OCI-LY7 (cell line): ENCODE data around the gene PMF1. TPM values are rescaled to one million over a fixed set of nuclear protein-coding genes. Genes with fewer than 3 reads are reported as not detected.
"Not testable (repeated sequence)": the region's sequence is repeated elsewhere in the genome, so short reads cannot be mapped to it uniquely, and the experiment has no call there.

Experiments
- BruUV-seq: library from RNA; stranded (reverse); fragments of 400-500 nt; replicated peaks from 2 replicates; lab custom pipeline; 2021; lab: Mats Ljungman, UMichigan
- CTCF ChIA-PET: fragments of 300-600 bp; sonication (Branson Sonifier 250); formaldehyde crosslinking; loops from one replicate; lab custom pipeline; 2022; ENCODE audit warnings: antibody characterized with exemption; ENCODE audit not compliant: unreplicated experiment; lab: Charles Lee
- POLR2A ChIA-PET: fragments of 300-600 bp; sonication (Branson Sonifier 250); formaldehyde crosslinking; loops from one replicate; lab custom pipeline; 2022; ENCODE audit warnings: antibody characterized with exemption; lab: Charles Lee
- DNase-seq: peaks from one replicate; pipeline ENCODE4 v3.0.0-alpha.2; 2015; ENCODE audit warnings: low spot score
- H2AFZ ChIP-seq: fragments of 200-600 bp; sonication (generic), shearing (Covaris generic); 2 replicates; pipeline ENCODE4 v1.6.1; 2014; ENCODE audit warnings: mild to moderate bottlenecking, antibody characterized with exemption, low read length, moderate library complexity
- H3K27ac ChIP-seq: fragments of 200-600 bp; sonication (generic); 2 replicates; pipeline ENCODE4 v1.5.1; 2014; ENCODE audit warnings: mixed run types, low read depth, mild to moderate bottlenecking, moderate library complexity, low read length, inconsistent platforms; ENCODE audit not compliant: poor library complexity, severe bottlenecking
- H3K36me3 ChIP-seq: fragments of 200-600 bp; sonication (generic); 2 replicates; pipeline ENCODE4 v1.6.1; 2014; ENCODE audit warnings: mild to moderate bottlenecking, antibody characterized with exemption, low read length, moderate library complexity, mixed read lengths; ENCODE audit not compliant: insufficient read depth
- H3K4me1 ChIP-seq: fragments of 200-600 bp; sonication (generic); 2 replicates; pipeline ENCODE4 v1.5.1; 2014; ENCODE audit warnings: mild to moderate bottlenecking, low read length; ENCODE audit not compliant: insufficient read depth, poor library complexity, severe bottlenecking
- H3K4me2 ChIP-seq: fragments of 200-600 bp; sonication (generic); 2 replicates; pipeline ENCODE4 v1.6.1; 2014; ENCODE audit warnings: mild to moderate bottlenecking, low read length
- H3K4me3 ChIP-seq: fragments of 200-600 bp; sonication (generic); 2 replicates; pipeline ENCODE4 v1.5.1; 2014; ENCODE audit warnings: mild to moderate bottlenecking, low read depth, low read length; ENCODE audit not compliant: poor library complexity, severe bottlenecking
- H3K79me2 ChIP-seq: fragments of 200-600 bp; sonication (generic); 2 replicates; pipeline ENCODE4 v1.6.1; 2016; ENCODE audit warnings: low read depth, mild to moderate bottlenecking, low read length, moderate library complexity, mixed read lengths; ENCODE audit not compliant: insufficient read depth
- H3K9me2 ChIP-seq: fragments of 200-600 bp; sonication (generic); 2 replicates; pipeline ENCODE4 v1.6.1; 2016; ENCODE audit warnings: mild to moderate bottlenecking, low read length, mixed read lengths; ENCODE audit not compliant: insufficient read depth
- H3K9me3 ChIP-seq: fragments of 200-600 bp; sonication (generic); 2 replicates; pipeline ENCODE4 v1.6.1; 2014; ENCODE audit warnings: mild to moderate bottlenecking, mixed run types, low read length, mixed read lengths
- H4K20me1 ChIP-seq: fragments of 200-600 bp; sonication (generic); 2 replicates; pipeline ENCODE4 v1.6.1; 2014; ENCODE audit warnings: mild to moderate bottlenecking, antibody characterized with exemption, low read length, moderate library complexity, mixed read lengths; ENCODE audit not compliant: insufficient read depth
- EZH2phosphoT487 ChIP-seq: fragments of 200-600 bp; sonication (generic); IDR thresholded peaks from 2 replicates; pipeline ENCODE4 v1.6.1; 2018; ENCODE audit warnings: low read depth, borderline replicate concordance, mild to moderate bottlenecking, mixed run types, antibody characterized with exemption, low read length, moderate library complexity, mixed read lengths
- intact Hi-C: fragments of 100-400 bp; cut with micrococcal nuclease; formaldehyde crosslinking; loops from one replicate; pipeline ENCODE4 v1.10.0; 2022; ENCODE audit not compliant: unreplicated experiment
- total RNA-seq, 2 experiments: library from RNA; depleted of rRNA in 1 of 2; stranded (reverse); fragments of >200 nt in 1 of 2; shearing (Covaris generic) in 1 of 2; gene quantifications; 2 replicates each; pipeline ENCODE4 v1.2.3, GENCODE V29; 2014 to 2022
- TF ChIP-seq, protein P1 (sequence below): fragments of 200-600 bp; sonication (generic); conservative IDR thresholded peaks from 2 replicates; pipeline ENCODE4 v1.5.1; 2014; ENCODE audit warnings: mild to moderate bottlenecking, antibody characterized with exemption, low read length, moderate library complexity, mixed read lengths

Gene PMF1
- total RNA-seq, 2 experiments from 2014 or later, result 67.5 to 82.5 TPM

GRCh38 chr1:156177919-156178654, 34.7 kb upstream of the PMF1 start:
- Histone ChIP-seq H3K36me3 (peaks cover 63% of the 10 kb centered on the region), H4K20me1 (no peaks in the 10 kb centered on the region), H3K4me1 (peaks cover 18% of the 10 kb centered on the region), H3K9me3 (no peaks in the 10 kb centered on the region), H2AFZ (no peak overlapping the region), H3K4me2 (no peak overlapping the region), H3K4me3 (no peak overlapping the region), H3K79me2 (no peaks in the 10 kb centered on the region), H3K27ac (peak overlapping the region; percentile 10), H3K9me2 (no peaks in the 10 kb centered on the region)
- intact Hi-C loops, result no loop called here
- POLR2A ChIA-PET, result interaction anchor here (0.6 to 0.7 kb wide), 2 partner anchors 16 to 35 kb away, joined by 3 to 5 read pairs; partner anchors contain the start of gene PMF1
- DNase-seq, result no peak
- TF ChIP-seq, protein P1, sequence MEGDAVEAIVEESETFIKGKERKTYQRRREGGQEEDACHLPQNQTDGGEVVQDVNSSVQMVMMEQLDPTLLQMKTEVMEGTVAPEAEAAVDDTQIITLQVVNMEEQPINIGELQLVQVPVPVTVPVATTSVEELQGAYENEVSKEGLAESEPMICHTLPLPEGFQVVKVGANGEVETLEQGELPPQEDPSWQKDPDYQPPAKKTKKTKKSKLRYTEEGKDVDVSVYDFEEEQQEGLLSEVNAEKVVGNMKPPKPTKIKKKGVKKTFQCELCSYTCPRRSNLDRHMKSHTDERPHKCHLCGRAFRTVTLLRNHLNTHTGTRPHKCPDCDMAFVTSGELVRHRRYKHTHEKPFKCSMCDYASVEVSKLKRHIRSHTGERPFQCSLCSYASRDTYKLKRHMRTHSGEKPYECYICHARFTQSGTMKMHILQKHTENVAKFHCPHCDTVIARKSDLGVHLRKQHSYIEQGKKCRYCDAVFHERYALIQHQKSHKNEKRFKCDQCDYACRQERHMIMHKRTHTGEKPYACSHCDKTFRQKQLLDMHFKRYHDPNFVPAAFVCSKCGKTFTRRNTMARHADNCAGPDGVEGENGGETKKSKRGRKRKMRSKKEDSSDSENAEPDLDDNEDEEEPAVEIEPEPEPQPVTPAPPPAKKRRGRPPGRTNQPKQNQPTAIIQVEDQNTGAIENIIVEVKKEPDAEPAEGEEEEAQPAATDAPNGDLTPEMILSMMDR, result no peak
- TF ChIP-seq EZH2phosphoT487, result no peak
- BruUV-seq, result TSS peak; percentile 7
- CTCF ChIA-PET, result no interaction called here

DNA sequence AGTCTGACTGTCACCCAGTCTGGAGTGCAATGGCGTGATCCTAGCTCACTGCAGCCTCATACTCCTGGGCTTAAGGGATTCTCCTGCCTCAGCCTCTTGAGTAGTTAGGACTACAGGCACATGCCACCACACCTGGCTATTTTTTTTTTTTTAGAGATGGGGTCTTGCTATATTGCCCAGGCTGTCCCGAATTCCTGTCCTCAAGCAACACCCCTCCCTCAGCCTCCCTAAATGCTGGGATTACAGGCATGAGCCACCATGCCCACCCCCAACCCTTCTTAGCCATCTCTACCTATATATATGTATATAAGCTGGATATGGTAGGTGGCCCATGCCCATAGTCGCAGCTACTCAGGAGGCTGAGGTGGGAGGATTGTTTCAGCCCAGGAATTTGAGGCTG, 32.3 kb upstream of the PMF1 start:
- peaks cover 18% of the 10 kb centered on the region for H3K4me1 ChIP-seq
- peaks cover 41% of the 10 kb centered on the region for H3K36me3 ChIP-seq
- no peaks in the 10 kb centered on the region for H4K20me1 ChIP-seq
- BruUV-seq, result no TSS peak
- no peaks in the 10 kb centered on the region for H3K79me2 ChIP-seq
- ChIA-PET POLR2A (interaction anchor here (0.7 kb wide), 2 partner anchors 10 to 29 kb away, joined by 3 to 6 read pairs; no protein-coding TSS in a partner anchor), CTCF (no interaction called here)
- H3K9me3 ChIP-seq, result no peaks in the 10 kb centered on the region
- intact Hi-C loops, result no loop called here
- no peak overlapping the region for H3K4me3 ChIP-seq
- no peak overlapping the region for H2AFZ ChIP-seq
- no peak overlapping the region for H3K4me2 ChIP-seq
- TF ChIP-seq EZH2phosphoT487, result no peak
- TF ChIP-seq, protein P1, result no peak
- DNase-seq, result no peak
- no peak overlapping the region for H3K27ac ChIP-seq
- H3K9me2 ChIP-seq, result no peaks in the 10 kb centered on the region

- DNase-seq, H4K20me1 ChIP-seq, CTCF ChIA-PET, H3K9me3 ChIP-seq, H3K9me2 ChIP-seq, H2AFZ ChIP-seq, BruUV-seq, H3K4me3 ChIP-seq, H3K79me2 ChIP-seq, intact Hi-C loops, POLR2A ChIA-PET, H3K27ac ChIP-seq, H3K4me2 ChIP-seq: not testable (repeated sequence)
- Histone ChIP-seq H3K4me1 (peaks cover 18% of the 10 kb centered on the region), H3K36me3 (peaks cover 41% of the 10 kb centered on the region)
These were observed 31.3 kb upstream of the PMF1 start for GRCh38 chr1:156181391-156181924.

DNA sequence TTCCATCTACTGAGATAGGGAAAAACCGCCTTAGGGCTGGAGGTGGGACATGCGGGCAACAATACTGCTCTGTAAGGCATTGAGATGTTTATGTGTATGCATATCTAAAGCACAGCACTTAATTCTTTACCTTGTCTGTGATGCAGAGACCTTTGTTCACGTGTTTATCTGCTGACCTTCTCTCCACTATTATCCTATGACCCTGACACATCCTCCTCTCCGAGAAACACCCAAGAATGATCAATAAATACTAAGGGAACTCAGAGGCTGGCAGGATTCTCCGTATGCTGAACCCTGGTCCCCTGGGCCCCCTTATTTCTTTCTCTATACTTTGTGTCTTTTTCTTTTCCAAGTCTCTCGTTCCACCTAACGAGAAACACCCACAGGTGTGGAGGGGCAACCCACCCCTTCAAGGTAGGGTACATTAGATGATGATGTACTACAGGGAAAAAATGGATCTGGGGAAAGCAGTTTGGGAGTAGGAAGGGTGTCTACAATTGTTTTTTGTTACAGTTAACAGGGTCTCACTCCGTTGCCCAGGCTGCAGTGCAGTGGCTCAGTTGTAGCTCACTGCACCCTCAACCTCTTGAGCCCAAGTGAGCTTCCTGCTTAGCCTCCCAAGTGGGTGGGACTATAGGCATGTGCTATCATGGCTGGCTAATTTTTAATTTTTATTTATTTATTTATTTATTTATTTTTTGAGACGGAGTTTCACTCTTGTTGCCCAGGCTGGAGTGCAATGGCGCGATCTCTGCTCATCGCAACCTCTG, 30.6 kb upstream of the PMF1 start:
- intact Hi-C loops, H3K4me3 ChIP-seq, H4K20me1 ChIP-seq, H3K4me2 ChIP-seq, H3K79me2 ChIP-seq, H3K9me2 ChIP-seq, H3K9me3 ChIP-seq, BruUV-seq, DNase-seq, CTCF ChIA-PET, H3K27ac ChIP-seq, H2AFZ ChIP-seq, POLR2A ChIA-PET: not testable (repeated sequence)
- peaks cover 13% of the 10 kb centered on the region for H3K4me1 ChIP-seq
- peaks cover 41% of the 10 kb centered on the region for H3K36me3 ChIP-seq
